ENCODE data around the gene ITGBL1.

- TF ChIP-seq EZH2phosphoT487 (IDR thresholded peaks at IDR 0.05; ENCODE audit: low read length) = no peak
- TF ChIP-seq CTCF (IDR thresholded peaks at IDR 0.05; ENCODE audit: low read length) = no peak
Observed at GRCh38 chr13:101567841-101568240, 115.4 kb downstream of the ITGBL1 start.

Measured in MM.1S (cell line).